Hepatocyte (in vitro differentiated cells): ENCODE results near the gene CTNNAL1.

ENCODE experiments used
- CTCF ChIP-seq: fragments of 200-600 bp; sonication (generic); IDR thresholded peaks from 2 replicates; pipeline ENCODE4 v1.5.1; 2016; ENCODE audit warnings: antibody characterized with exemption, mild to moderate bottlenecking; ENCODE audit not compliant: poor library complexity
- EZH2 ChIP-seq: fragments of 200-600 bp; sonication (generic); IDR thresholded peaks from 2 replicates; pipeline ENCODE4 v1.6.1; 2016; ENCODE audit warnings: antibody characterized with exemption, mild to moderate bottlenecking, borderline replicate concordance

GRCh38 chr9:109046346-109046745 is 33.0 kb upstream of the CTNNAL1 start:
- no peak for TF ChIP-seq CTCF
- TF ChIP-seq EZH2: no peak
